Breast epithelium (tissue), 3 donors: ENCODE measurements around the gene NNT.

Experiments
- CTCF ChIP-seq, 3 donors: fragments of 450-650 bp; IDR thresholded peaks; one replicate each; pipeline ENCODE4 v1.5.1; 2016 to 2017; ENCODE audit warnings: antibody characterized with exemption in 3 of 3, mild to moderate bottlenecking in 3 of 3, moderate library complexity in 3 of 3
- POLR2AphosphoS5 ChIP-seq, 3 donors: sonication (generic); formaldehyde crosslinking; IDR thresholded peaks; one replicate each; pipeline ENCODE4 v1.6.1; 2017; ENCODE audit warnings: antibody characterized with exemption in 3 of 3

DNA sequence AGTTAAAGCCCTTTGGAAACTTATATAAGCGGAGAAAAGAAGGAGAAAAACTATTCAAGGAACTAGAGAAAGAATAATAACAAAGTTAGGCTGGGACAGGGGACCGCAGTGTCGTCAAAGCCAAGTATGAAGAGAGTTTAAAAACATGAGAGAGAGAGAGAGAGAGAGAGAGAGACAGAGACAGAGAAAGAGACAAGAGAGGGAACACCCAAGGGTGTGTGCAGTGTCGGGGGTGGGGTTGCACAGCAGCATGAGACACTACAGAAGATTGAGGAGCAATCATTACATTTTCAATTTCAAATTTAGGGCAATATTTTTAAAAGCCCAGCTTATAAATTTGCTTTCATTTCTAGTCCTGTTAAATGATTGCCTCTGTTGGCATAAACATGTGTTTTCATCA, 74.3 kb downstream of the NNT start:
- TF ChIP-seq POLR2AphosphoS5 (IDR thresholded peaks at IDR 0.05) (no peak), CTCF (IDR thresholded peaks at IDR 0.05) (no peak)
